OCI-LY1 (cell line): Measurements from ENCODE around the gene CDH13.

ENCODE experiments used
- H2AFZ ChIP-seq: fragments of 200-600 bp; sonication (generic), shearing (Covaris generic); 2 replicates; pipeline ENCODE4 v1.6.0; 2014; ENCODE audit warnings: antibody characterized with exemption, mild to moderate bottlenecking, low read length
- H3F3A ChIP-seq: fragments of 200-600 bp; sonication (generic), shearing (Covaris generic); 2 replicates; pipeline ENCODE4 v1.6.0; 2014; ENCODE audit warnings: mild to moderate bottlenecking, antibody characterized with exemption, low read length, moderate library complexity; ENCODE audit not compliant: insufficient read depth
- H3K27ac ChIP-seq: fragments of 200-600 bp; sonication (generic); 2 replicates; pipeline ENCODE4 v1.5.1; 2014; ENCODE audit warnings: low read length, mixed run types, mild to moderate bottlenecking, low read depth; ENCODE audit not compliant: poor library complexity, severe bottlenecking
- H3K27me3 ChIP-seq: fragments of 200-600 bp; sonication (generic); 2 replicates; pipeline ENCODE4 v1.6.0; 2014; ENCODE audit warnings: antibody characterized with exemption, mild to moderate bottlenecking, low read length, moderate library complexity; ENCODE audit not compliant: insufficient read depth
- H3K36me3 ChIP-seq: fragments of 200-600 bp; sonication (generic); 2 replicates; pipeline ENCODE4 v1.6.1; 2014; ENCODE audit warnings: mild to moderate bottlenecking, antibody characterized with exemption, low read length, moderate library complexity, mixed read lengths; ENCODE audit not compliant: insufficient read depth
- H3K4me1 ChIP-seq: fragments of 200-600 bp; sonication (generic); 2 replicates; pipeline ENCODE4 v1.5.1; 2014; ENCODE audit warnings: mild to moderate bottlenecking, low read length, moderate library complexity; ENCODE audit not compliant: insufficient read depth, severe bottlenecking
- H3K4me2 ChIP-seq: fragments of 200-600 bp; sonication (generic), shearing (Covaris generic); 2 replicates; pipeline ENCODE4 v1.6.1; 2014; ENCODE audit warnings: low read length
- H3K4me3 ChIP-seq: fragments of 200-600 bp; sonication (generic); 2 replicates; pipeline ENCODE4 v1.5.1; 2014; ENCODE audit warnings: low read length, low read depth, mild to moderate bottlenecking, mixed read lengths; ENCODE audit not compliant: poor library complexity, severe bottlenecking
- H3K79me2 ChIP-seq: fragments of 200-600 bp; shearing (Covaris generic); 2 replicates; pipeline ENCODE4 v1.6.1; 2016; ENCODE audit warnings: mixed run types, low read length, mixed read lengths; ENCODE audit not compliant: insufficient read depth
- H3K9ac ChIP-seq: fragments of 200-600 bp; sonication (generic), shearing (Covaris generic); 2 replicates; pipeline ENCODE4 v1.6.1; 2014; ENCODE audit warnings: mild to moderate bottlenecking, low read length, mixed read lengths
- H3K9me2 ChIP-seq: fragments of 200-600 bp; sonication (generic), shearing (Covaris generic); 2 replicates; pipeline ENCODE4 v1.6.1; 2014; ENCODE audit warnings: low read depth, mild to moderate bottlenecking, low read length, mixed read lengths
- H3K9me3 ChIP-seq: fragments of 200-600 bp; shearing (Covaris generic); 2 replicates; pipeline ENCODE4 v1.6.1; 2014; ENCODE audit warnings: low read length, mixed read lengths
- H4K20me1 ChIP-seq: fragments of 200-600 bp; sonication (generic), shearing (Covaris generic); 2 replicates; pipeline ENCODE4 v1.6.0; 2016; ENCODE audit warnings: mild to moderate bottlenecking, low read length; ENCODE audit not compliant: insufficient read depth
- CTCF ChIP-seq: fragments of 200-600 bp; sonication (generic), shearing (Covaris generic); IDR thresholded peaks from 2 replicates; pipeline ENCODE4 v1.5.1; 2017; ENCODE audit warnings: mild to moderate bottlenecking, antibody characterized with exemption, low read length, moderate library complexity, mixed read lengths
- EZH2 ChIP-seq: fragments of 200-600 bp; sonication (generic), shearing (Covaris generic); IDR thresholded peaks from 2 replicates; pipeline ENCODE4 v1.8.0; 2017; ENCODE audit warnings: borderline replicate concordance, mixed run types, mild to moderate bottlenecking, antibody characterized with exemption, low read length, moderate library complexity, mixed read lengths

CDH13 gene

GRCh38 chr16:83269048-83269447 is 642.3 kb downstream of the CDH13 start:
- Histone ChIP-seq H3K4me3 (no peak overlapping the region), H3K4me1 (no peaks in the 10 kb centered on the region), H3K9ac (no peak overlapping the region), H3K4me2 (no peak overlapping the region), H3K79me2 (no peaks in the 10 kb centered on the region), H3K27ac (no peak overlapping the region), H2AFZ (no peak overlapping the region), H3K27me3 (no peaks in the 10 kb centered on the region), H4K20me1 (no peaks in the 10 kb centered on the region), H3K9me2 (no peaks in the 10 kb centered on the region), H3K36me3 (no peaks in the 10 kb centered on the region), H3F3A (no peaks in the 10 kb centered on the region), H3K9me3 (no peaks in the 10 kb centered on the region)
- TF ChIP-seq CTCF = no peak
- TF ChIP-seq EZH2 = no peak

GRCh38 chr16:83269541-83269940 is 642.8 kb downstream of the CDH13 start:
- no peaks in the 10 kb centered on the region for H4K20me1 ChIP-seq

GRCh38 chr16:83270061-83270460 is 643.3 kb downstream of the CDH13 start:
- Histone ChIP-seq H3K9ac (no peak overlapping the region), H3K4me1 (no peaks in the 10 kb centered on the region), H3K4me3 (no peak overlapping the region), H3K79me2 (no peaks in the 10 kb centered on the region), H2AFZ (no peak overlapping the region), H3K27ac (no peak overlapping the region), H3K36me3 (no peaks in the 10 kb centered on the region), H3K4me2 (no peak overlapping the region), H3K27me3 (no peaks in the 10 kb centered on the region), H3K9me3 (no peaks in the 10 kb centered on the region), H3K9me2 (no peaks in the 10 kb centered on the region), H3F3A (no peaks in the 10 kb centered on the region), H4K20me1 (no peaks in the 10 kb centered on the region)
- TF ChIP-seq EZH2 (no peak), CTCF (no peak)

More at GRCh38 chr16:83269541-83269940, 642.8 kb downstream of the CDH13 start:
- Histone ChIP-seq H3K4me1 (no peaks in the 10 kb centered on the region), H3K4me3 (no peak overlapping the region), H3K9me3 (no peaks in the 10 kb centered on the region), H3K27me3 (no peaks in the 10 kb centered on the region), H3K9me2 (no peaks in the 10 kb centered on the region), H3K27ac (no peak overlapping the region), H3K36me3 (no peaks in the 10 kb centered on the region), H2AFZ (no peak overlapping the region), H3K9ac (no peak overlapping the region), H3K79me2 (no peaks in the 10 kb centered on the region), H3F3A (no peaks in the 10 kb centered on the region), H3K4me2 (no peak overlapping the region)
- TF ChIP-seq CTCF (no peak), EZH2 (no peak)
